K562 (cell line): ENCODE data around the gene RIPOR1. TPM values are rescaled to one million over a fixed set of nuclear protein-coding genes. Genes with fewer than 3 reads are reported as not detected.

ENCODE experiments used
- BRD9 ChIP-seq: fragments of 450-650 bp; IDR thresholded peaks from 2 replicates; pipeline ENCODE4 v1.6.1; 2018; ENCODE audit warnings: low read depth; ENCODE audit not compliant: partially characterized antibody
- CBFB ChIP-seq: sonication (generic); formaldehyde crosslinking; IDR thresholded peaks from 2 replicates; pipeline ENCODE4 v1.4.0; 2020; ENCODE audit warnings: mild to moderate bottlenecking, missing genetic modification reagents
- CHD4 ChIP-seq: fragments of 200-600 bp; sonication (generic); IDR thresholded peaks from 3 replicates; pipeline ENCODE4 v1.6.1; 2012; ENCODE audit warnings: low read depth, mild to moderate bottlenecking, mixed read lengths, low read length, inconsistent platforms; ENCODE audit not compliant: insufficient read depth, insufficient replicate concordance, poor library complexity, severe bottlenecking
- CTBP1 ChIP-seq: fragments of 450-650 bp; IDR thresholded peaks from 2 replicates; pipeline ENCODE4 v1.6.1; 2016; ENCODE audit warnings: borderline replicate concordance
- MCM3 ChIP-seq: fragments of 450-650 bp; IDR thresholded peaks from 2 replicates; pipeline ENCODE4 v1.6.1; 2016
- SMC3 ChIP-seq: conservative IDR thresholded peaks from 2 replicates; pipeline ENCODE4 v1.6.1; 2011; ENCODE audit warnings: low read depth, low read length, improper control_type of control experiment; ENCODE audit not compliant: insufficient read depth
- ZKSCAN1 ChIP-seq: fragments of 150-350 bp; IDR thresholded peaks from 2 replicates; pipeline ENCODE4 v1.6.1; 2016; ENCODE audit warnings: low read depth, low read length
- ZNF436 ChIP-seq: fragments of 250-450, 450-650 bp; sonication (Bioruptor Pico); formaldehyde crosslinking; IDR thresholded peaks from 2 replicates; pipeline ENCODE4 v1.7.0; 2020; ENCODE audit warnings: mild to moderate bottlenecking
- ZNF695 ChIP-seq: fragments of 450-650 bp; formaldehyde crosslinking; IDR thresholded peaks from 2 replicates; pipeline ENCODE4 v1.4.0; 2020; ENCODE audit warnings: mild to moderate bottlenecking, moderate library complexity
- polyA plus RNA-seq, 8 experiments: library from polyadenylated mRNA; depleted of rRNA in 4 of 8; stranded (reverse) in 5 of 8; unstranded in 3 of 8; fragments of >200 nt; fragmentation: Nextera tagmentation in 2 of 8; fragmentation: Illumina TruSeq in 1 of 8; extraction: Ambion mirVana in 2 of 8; extraction: Trizol in 1 of 8; gene quantifications; 2 replicates each; pipeline versions ENCODE4 v1.2.1 to v1.2.3, GENCODE V29; 2011 to 2014; ENCODE audit warnings: inconsistent platforms in 1 of 8, missing spikeins in 1 of 8
- total RNA-seq, 7 experiments: library from RNA; depleted of rRNA in 6 of 7; stranded (reverse); fragments of >200 nt in 6 of 7; fragmentation: Illumina TruSeq in 2 of 7; extraction: Trizol in 2 of 7; gene quantifications; 2 replicates each; pipeline versions ENCODE4 v1.2.1 to v1.2.3, GENCODE V29; 2011 to 2021; ENCODE audit warnings: low replicate concordance in 1 of 7
- TF ChIP-seq, protein P1 (sequence below): conservative IDR thresholded peaks from 2 replicates; pipeline ENCODE4 v1.6.1; 2011; ENCODE audit warnings: low read depth, mild to moderate bottlenecking, low read length; ENCODE audit not compliant: control insufficient read depth
- TF ChIP-seq, protein P2 (sequence below), 3 experiments: IDR thresholded peaks in 2 of 3; conservative IDR thresholded peaks in 1 of 3; 2 replicates each; pipeline ENCODE4 v1.5.1; 2011 to 2012; ENCODE audit warnings: low read length in 3 of 3, mild to moderate bottlenecking in 3 of 3, control low read depth in 2 of 3, improper control_type of control experiment in 1 of 3, inconsistent platforms in 1 of 3, low read depth in 1 of 3, mixed read lengths in 1 of 3, moderate library complexity in 1 of 3; ENCODE audit not compliant: insufficient read depth in 2 of 3
- TF ChIP-seq, protein P3 (sequence below): fragments of 250-450 bp; sonication (Bioruptor Pico); IDR thresholded peaks from 2 replicates; pipeline ENCODE4 v1.5.0; 2020; ENCODE audit warnings: mild to moderate bottlenecking, borderline replicate concordance
- TF ChIP-seq, protein P4 (sequence below): fragments of 450-650 bp; formaldehyde crosslinking; IDR thresholded peaks from 2 replicates; pipeline ENCODE4 v1.4.0; 2022; ENCODE audit warnings: missing genetic modification characterization
- TF ChIP-seq, protein P5 (sequence below), 2 experiments: fragments of 200-800 bp in 1 of 2; sonication (Bioruptor generic) in 1 of 2; sonication (generic) in 1 of 2; formaldehyde crosslinking in 1 of 2; IDR thresholded peaks in 1 of 2; conservative IDR thresholded peaks in 1 of 2; 2 replicates each; pipeline versions ENCODE4 v1.5.0 to v1.6.1; 2016 to 2020; ENCODE audit warnings: missing compliant biosample characterization in 1 of 2, missing genetic modification characterization in 1 of 2, missing genetic modification reagents in 1 of 2
- TF ChIP-seq, protein P6 (sequence below): fragments of 450-650 bp; IDR thresholded peaks from one replicate; pipeline ENCODE4 v1.6.1; 2018; ENCODE audit warnings: mild to moderate bottlenecking, moderate library complexity; ENCODE audit not compliant: partially characterized antibody

Gene RIPOR1
- total and polyA plus RNA-seq, 9 of the 15 experiments (the other 6 are each of a cell fraction or from before 2014, with no cell fraction given) = 0.36 to 31.1 (median 3.0) TPM

DNA sequence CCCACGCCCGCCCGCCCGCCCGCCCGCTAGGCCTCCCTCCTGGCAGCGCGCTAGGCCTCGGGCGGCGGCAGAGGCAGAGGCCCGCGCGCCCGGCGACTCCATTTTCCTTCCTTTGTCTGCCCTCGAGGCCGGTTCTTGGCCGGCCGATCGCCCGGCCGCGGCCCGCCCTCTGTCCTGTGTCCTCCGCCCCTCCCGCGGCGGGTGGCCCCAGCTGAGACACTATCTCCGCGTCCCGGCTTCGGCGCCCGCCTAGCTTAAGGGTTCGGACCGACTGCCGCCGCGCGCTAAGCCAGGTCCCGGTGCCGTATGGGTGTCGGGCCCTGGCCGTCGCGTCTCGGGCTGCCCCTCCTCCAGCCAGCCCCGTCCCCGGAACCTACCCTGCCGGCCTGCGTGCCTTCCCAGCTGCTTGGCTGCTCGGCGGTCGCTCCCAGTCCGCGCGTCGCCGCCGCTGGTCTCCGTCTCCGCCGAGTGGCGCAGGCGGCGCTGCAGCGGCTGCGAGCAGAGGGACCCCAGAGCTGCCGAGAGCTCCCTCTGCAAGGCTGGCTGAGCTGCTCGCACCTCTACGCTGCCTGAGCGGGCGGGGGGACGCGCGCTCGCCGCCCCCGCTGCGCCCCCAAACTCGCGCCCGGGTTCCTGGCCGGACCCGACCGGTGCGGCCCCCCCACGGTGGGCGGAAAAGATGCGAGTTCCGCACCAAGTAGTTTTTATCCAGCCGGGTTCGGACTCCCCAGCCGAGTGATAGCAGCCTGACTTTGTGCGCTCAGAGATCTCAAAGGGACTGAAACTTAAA is 34.5 kb downstream of the RIPOR1 start (continued):
- TF ChIP-seq, protein P1, sequence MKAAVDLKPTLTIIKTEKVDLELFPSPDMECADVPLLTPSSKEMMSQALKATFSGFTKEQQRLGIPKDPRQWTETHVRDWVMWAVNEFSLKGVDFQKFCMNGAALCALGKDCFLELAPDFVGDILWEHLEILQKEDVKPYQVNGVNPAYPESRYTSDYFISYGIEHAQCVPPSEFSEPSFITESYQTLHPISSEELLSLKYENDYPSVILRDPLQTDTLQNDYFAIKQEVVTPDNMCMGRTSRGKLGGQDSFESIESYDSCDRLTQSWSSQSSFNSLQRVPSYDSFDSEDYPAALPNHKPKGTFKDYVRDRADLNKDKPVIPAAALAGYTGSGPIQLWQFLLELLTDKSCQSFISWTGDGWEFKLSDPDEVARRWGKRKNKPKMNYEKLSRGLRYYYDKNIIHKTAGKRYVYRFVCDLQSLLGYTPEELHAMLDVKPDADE = 0 out of 2 replicates have a peak, but pooled peaks have one; percentile 33
- TF ChIP-seq ZNF436 (CRISPR knock-in tag) (no peak), BRD9 (no peak), CTBP1 (peak; percentile 93), MCM3 (no peak), SMC3 (no peak), CHD4 (no peak), CBFB (CRISPR knock-in tag) (no peak; the same call in 1 of the 2 replicates), ZKSCAN1 (no peak), ZNF695 (CRISPR knock-in tag) (no peak)
- TF ChIP-seq, protein P2, sequence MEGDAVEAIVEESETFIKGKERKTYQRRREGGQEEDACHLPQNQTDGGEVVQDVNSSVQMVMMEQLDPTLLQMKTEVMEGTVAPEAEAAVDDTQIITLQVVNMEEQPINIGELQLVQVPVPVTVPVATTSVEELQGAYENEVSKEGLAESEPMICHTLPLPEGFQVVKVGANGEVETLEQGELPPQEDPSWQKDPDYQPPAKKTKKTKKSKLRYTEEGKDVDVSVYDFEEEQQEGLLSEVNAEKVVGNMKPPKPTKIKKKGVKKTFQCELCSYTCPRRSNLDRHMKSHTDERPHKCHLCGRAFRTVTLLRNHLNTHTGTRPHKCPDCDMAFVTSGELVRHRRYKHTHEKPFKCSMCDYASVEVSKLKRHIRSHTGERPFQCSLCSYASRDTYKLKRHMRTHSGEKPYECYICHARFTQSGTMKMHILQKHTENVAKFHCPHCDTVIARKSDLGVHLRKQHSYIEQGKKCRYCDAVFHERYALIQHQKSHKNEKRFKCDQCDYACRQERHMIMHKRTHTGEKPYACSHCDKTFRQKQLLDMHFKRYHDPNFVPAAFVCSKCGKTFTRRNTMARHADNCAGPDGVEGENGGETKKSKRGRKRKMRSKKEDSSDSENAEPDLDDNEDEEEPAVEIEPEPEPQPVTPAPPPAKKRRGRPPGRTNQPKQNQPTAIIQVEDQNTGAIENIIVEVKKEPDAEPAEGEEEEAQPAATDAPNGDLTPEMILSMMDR (IDR thresholded peaks at IDR 0.05 in 2 of 3, conservative IDR thresholded peaks at IDR 0.05 in 1 of 3; ENCODE audit: insufficient read depth in 2 of 3, low read depth in 1 of 3, low read length in 3 of 3) = peak; percentile 46 to 94 (median 55)
- TF ChIP-seq, protein P3, sequence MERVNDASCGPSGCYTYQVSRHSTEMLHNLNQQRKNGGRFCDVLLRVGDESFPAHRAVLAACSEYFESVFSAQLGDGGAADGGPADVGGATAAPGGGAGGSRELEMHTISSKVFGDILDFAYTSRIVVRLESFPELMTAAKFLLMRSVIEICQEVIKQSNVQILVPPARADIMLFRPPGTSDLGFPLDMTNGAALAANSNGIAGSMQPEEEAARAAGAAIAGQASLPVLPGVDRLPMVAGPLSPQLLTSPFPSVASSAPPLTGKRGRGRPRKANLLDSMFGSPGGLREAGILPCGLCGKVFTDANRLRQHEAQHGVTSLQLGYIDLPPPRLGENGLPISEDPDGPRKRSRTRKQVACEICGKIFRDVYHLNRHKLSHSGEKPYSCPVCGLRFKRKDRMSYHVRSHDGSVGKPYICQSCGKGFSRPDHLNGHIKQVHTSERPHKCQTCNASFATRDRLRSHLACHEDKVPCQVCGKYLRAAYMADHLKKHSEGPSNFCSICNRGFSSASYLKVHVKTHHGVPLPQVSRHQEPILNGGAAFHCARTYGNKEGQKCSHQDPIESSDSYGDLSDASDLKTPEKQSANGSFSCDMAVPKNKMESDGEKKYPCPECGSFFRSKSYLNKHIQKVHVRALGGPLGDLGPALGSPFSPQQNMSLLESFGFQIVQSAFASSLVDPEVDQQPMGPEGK (CRISPR knock-in tag) = no peak
- TF ChIP-seq, protein P4, sequence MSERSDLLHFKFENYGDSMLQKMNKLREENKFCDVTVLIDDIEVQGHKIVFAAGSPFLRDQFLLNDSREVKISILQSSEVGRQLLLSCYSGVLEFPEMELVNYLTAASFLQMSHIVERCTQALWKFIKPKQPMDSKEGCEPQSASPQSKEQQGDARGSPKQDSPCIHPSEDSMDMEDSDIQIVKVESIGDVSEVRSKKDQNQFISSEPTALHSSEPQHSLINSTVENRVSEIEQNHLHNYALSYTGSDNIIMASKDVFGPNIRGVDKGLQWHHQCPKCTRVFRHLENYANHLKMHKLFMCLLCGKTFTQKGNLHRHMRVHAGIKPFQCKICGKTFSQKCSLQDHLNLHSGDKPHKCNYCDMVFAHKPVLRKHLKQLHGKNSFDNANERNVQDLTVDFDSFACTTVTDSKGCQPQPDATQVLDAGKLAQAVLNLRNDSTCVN = no peak
- TF ChIP-seq, protein P5, sequence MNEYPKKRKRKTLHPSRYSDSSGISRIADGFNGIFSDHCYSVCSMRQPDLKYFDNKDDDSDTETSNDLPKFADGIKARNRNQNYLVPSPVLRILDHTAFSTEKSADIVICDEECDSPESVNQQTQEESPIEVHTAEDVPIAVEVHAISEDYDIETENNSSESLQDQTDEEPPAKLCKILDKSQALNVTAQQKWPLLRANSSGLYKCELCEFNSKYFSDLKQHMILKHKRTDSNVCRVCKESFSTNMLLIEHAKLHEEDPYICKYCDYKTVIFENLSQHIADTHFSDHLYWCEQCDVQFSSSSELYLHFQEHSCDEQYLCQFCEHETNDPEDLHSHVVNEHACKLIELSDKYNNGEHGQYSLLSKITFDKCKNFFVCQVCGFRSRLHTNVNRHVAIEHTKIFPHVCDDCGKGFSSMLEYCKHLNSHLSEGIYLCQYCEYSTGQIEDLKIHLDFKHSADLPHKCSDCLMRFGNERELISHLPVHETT (CRISPR knock-in tag; conservative IDR thresholded peaks at IDR 0.05 in 1 of 2, IDR thresholded peaks at IDR 0.05 in 1 of 2) = peak in 1 of 2 experiments; percentile 97; a peak in 1 of 4 replicates
- TF ChIP-seq, protein P6, sequence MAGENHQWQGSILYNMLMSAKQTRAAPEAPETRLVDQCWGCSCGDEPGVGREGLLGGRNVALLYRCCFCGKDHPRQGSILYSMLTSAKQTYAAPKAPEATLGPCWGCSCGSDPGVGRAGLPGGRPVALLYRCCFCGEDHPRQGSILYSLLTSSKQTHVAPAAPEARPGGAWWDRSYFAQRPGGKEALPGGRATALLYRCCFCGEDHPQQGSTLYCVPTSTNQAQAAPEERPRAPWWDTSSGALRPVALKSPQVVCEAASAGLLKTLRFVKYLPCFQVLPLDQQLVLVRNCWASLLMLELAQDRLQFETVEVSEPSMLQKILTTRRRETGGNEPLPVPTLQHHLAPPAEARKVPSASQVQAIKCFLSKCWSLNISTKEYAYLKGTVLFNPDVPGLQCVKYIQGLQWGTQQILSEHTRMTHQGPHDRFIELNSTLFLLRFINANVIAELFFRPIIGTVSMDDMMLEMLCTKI = no peak
